ENCODE results near the gene TOX3.

The TOX3 gene

DNA sequence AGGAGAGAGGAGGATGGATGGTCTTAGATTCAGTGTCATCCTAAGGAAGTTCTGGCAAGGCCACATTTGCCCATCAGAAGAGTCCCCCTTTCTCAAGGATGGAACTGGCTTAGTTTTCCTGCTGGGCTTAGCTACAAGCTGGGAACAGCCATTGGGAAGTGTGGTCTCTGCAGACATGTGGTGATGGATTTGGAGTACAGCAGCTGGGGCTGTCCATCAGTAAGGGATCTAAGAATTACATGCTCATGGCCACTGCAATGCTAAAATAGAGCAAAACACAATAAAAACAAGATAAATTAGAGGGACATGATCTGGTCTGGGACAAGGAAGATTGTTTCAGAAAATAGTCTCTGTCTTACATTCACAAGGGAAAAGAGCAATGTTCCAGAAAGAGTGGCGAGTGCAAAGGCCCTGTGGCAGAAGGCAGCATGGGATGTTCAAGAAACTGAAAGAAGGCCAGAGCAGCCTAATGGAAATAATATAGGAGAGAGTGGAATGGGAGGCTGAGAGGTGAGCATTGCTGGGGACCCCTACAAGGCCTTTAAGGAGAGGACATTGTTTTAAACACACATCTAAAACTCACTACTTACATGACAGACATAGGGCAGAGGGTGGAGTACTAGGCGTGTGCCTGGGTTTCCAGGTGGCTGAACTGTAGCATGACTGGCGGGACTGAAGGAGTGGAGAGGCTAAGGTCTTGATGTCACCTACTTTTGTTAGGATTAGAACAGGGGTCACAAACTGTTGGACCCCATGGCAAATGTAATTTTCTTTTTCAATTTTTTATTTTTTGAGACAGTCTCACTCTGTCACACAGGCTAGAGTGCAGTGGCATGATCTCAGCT, 17.0 kb upstream of the TOX3 start:
- DNase-seq: no peak

DNA sequence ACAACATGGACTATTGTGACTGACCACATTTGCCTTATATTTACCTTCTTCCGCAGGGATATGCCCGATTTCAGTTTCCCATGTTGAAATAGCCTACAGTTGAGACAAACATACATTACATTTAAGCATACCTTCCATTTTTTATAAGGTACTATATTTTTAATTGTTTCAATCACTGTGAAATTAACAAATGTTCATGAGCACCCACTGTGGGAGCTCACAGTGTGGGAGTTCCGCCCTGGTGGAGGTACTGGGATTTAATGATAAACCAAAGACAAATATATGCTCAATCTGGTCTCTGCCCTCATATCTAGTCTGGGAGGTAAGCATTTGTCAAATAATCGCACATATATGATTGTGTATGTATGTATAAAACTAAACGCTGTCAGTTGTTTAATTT, 15.8 kb upstream of the TOX3 start:
- no peak for DNase-seq

DNA sequence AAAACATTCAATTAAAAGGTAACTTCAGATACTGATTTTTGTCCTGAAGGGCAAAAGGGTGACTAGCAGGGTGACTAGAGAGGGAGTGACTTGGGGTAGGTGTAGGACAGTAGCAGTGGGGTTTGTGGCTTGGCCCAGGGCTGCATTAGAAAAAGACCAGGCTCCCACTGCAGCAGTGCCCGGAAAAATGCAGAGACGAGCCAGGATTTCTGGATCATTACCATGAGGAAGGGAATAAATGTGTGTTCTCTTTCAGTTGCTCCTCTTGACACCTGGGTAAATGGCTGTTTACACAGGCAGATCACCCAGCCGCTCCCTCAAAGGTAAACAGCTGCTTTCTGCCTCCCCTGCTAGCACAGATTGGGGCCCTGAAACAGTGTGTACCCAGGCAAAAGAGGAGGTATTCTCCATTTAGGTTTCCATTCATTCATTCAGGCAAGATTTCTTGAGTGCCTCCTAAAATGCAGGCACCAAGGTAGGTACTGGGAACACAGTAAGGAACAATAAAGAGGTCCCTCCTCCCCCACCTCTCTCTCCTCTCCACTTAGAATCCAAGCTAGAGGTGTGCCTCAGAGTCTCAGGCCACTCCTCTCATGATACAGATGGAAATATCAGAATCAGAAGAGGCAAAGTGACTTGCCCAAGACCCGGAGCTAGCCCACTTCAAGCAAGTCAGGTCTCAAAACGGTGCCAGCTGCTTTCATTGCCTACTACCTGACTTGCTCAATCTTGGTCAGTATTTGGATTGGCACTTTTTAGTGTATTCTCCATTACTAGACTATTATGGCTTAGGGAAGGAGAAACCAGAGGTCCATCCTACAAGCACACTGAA, 15.2 kb upstream of the TOX3 start:
- DNase-seq: no peak

DNA sequence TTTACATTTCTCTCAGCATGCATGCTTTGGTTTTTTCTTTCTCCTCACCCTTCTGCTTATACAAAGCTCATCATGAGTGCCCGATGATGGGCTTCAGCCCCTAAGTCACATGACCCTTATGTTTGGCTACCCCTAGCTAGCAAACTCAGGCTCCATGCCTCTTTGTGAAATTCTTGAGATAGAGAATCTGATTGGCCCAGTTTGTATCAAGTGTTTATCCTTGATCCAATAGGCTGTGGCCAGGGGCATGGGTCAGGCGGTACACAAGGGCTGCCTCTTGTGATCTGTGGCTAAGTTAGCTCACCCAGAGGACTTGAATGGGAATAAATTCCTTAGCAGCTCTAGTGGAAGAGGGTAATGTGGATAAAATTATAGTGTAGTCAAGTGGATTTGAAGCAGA, 11.5 kb upstream of the TOX3 start:
- DNase-seq: no peak

DNA sequence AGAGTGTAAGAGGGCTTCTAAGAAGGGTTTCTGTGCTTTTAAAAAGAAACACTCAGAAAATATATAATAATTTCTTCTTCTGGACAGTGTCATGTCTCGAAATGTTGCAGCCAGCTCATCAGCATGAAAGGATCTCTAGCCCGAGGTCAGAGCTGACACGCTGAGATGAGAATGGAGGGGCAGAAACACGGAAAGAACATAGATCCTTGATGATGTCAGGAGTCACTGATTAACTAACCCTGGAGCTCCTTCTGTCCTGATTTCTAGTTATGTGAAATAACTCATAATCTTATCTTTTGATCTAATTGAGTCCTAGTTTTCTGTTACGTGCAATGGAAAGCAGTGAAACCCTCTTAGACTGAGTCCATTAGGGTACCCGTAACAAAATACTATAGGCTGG, 10.3 kb upstream of the TOX3 start:
- no peak for DNase-seq

DNA sequence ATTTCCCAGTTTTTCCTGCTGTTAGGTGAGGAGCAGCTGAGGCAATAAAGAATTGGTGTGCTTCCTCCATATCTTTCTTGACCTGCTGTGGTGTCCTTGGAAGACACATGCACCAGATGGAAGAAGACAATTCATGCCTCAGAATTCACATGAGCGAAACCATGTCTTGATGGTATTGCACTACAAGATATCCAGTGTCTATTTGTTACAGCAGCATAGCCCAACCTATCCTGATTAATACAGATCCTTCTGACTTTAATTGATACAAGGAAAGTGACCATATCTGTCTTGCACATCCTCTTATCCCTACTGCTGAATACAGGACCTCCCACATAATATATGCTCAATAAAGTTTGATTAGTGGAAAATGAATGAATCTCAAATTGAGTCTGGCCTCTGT, 9.1 kb upstream of the TOX3 start:
- DNase-seq: no peak

DNA sequence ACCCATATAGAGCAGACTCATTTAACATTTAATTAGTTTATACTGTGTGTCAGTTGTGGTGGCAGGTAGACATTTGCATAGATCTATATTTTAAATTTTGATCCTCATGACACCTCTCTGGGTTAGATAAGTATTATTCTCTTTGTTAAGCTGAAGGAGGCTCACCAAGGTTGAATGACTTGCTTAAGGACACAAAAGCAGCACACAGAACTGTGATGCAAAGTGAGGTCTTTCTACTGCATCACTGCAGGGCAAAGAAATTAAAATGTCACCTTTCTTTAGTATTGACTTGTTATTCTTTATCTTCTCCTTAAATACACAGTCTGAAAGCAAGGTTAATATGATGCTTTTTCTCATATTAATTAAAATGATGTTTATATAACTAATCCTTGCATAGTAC, 8.6 kb upstream of the TOX3 start:
- DNase-seq: no peak

DNA sequence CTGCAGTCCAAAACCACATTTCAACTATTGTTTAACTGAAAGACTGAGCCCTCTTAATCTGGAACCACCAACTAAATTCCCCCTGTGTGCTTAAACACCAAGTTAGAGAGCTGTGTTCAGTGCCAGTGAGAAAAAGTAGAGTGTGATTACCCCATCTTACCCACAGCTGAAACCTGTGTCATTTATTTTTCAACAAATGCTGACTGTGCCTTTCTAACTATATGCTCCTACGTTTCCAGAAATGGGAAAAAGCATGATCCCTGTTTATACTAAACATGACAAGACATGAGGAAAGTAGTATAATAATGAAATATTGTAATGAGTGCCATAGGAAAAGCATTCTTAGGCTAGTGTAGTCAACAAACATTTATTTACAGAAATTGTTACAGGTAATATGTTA, 7.4 kb upstream of the TOX3 start:
- DNase-seq: no peak

DNA sequence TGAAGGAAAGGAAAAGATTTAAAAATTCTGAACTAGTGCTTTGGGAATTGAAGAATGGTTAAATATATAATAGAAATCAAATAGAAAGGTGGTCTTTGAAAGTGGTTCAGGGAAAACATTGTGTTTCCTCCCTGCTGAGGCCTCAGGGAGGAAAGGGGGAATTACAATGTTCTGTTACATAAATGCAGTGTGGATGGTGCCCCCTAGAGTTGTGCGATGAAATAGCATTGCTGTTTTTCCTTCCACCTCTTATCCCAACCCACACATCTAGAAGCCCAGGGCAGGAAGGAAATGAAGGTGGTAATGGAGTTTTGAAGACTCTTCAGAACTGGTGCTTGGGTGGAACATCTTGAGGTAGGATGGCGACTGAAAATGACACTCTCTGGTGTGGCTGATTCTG, 6.4 kb upstream of the TOX3 start:
- no peak for DNase-seq

DNA sequence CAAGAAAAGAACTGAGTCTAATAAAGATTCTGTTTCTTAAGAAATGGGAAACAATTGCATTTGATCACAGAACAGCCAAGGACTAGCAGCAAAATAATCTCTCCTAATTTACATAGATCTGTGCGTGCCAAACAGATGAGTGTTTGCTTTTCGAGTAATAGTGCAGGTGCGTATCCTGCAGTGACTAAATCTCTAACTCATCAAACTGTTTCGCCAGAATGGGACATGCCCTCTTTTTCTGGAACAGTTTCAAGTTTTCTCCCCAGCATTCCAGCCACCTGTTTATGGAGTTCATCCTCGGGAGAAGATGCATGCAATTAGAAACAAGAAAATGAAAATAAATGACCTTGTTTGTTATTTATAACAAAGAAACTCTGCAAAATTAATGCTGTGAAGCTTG, 5.7 kb upstream of the TOX3 start:
- DNase-seq: no peak

DNA sequence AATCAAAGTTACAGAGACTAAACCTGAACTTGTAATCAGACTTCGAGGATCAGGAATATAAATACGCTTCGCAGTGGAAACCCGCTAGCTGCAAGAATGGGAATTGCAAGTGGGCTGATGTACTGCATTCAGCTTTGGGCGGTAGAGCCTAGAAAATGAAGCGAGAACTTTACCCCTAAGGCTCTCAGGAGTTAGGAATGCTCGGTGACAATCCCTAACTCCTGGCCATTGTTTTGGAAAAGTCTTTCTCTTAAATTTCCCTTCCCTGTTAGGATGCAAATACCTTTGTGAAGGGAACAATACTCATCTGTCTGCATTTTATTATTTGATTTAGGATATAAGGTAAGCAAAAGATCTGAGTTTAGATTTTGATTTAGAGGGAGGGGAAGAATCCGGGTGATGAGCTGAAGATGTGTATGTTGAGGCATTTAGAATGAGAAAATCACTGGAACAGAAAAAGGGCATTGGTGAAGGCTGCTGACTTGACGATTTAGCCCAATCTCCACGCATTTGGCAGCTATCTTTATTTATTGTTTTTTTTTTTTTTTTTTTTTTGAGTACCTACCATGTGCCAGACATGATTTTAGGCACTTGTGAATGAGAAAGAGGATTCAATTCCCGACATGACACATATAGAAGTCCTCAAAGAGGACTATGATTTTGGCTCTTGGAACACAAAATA, 2.2 kb upstream of the TOX3 start:
- no peak for DNase-seq

DNA sequence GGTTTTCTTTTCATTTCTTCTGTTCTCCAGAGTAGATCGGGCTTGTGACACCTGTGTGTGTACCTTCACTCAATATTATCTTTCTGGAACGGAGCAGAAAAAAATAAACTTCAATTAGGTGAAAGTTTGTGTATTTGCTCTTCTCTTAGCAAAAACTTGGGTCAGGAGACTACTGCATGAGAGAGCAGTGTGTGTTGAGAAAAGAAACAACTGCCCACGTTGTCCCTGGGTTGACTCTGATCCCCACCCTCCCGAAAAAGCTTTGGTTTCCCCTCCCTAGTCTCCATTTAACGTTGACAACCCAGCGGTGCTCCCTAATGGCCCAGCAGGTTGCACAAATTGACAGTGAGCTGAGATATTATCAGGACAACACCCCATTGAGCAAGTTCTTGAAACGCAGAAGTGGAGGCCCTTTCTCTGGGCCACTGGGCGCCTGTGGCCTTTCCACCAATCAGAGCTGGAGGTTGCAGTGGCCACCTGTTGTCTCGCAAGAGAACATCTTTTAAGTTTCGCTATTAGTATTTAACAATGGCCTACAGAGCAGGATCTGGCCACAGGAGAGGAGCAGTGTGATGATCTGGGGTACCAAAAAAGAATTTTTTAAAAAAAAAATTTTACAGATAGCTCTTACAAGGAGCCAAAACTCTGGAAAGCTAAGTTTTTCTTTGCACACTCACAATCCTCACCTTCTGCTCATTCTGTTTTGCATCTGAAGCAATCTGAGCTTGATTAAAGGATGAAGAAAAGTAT, 1.5 kb upstream of the TOX3 start:
- DNase-seq: no peak

DNA sequence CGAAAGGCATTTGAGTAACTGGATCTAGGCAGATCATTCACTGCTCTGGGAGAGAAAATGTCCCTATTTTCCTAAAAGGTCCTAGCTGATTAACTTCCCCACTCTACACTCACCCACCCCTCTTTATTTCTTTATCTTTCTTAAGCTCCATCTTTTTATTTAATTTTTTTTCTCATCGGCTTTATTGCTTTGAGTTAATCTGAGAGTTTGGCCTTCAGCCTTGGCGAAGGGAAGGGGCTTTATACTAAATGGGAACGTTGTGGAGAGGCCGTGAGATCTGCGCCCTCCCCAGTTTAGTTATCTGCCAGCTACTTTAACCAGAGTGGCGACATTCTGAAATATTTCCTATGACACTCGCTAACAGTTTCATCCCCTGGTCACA, 882 bp upstream of the TOX3 start:
- DNase-seq: no peak

DNA sequence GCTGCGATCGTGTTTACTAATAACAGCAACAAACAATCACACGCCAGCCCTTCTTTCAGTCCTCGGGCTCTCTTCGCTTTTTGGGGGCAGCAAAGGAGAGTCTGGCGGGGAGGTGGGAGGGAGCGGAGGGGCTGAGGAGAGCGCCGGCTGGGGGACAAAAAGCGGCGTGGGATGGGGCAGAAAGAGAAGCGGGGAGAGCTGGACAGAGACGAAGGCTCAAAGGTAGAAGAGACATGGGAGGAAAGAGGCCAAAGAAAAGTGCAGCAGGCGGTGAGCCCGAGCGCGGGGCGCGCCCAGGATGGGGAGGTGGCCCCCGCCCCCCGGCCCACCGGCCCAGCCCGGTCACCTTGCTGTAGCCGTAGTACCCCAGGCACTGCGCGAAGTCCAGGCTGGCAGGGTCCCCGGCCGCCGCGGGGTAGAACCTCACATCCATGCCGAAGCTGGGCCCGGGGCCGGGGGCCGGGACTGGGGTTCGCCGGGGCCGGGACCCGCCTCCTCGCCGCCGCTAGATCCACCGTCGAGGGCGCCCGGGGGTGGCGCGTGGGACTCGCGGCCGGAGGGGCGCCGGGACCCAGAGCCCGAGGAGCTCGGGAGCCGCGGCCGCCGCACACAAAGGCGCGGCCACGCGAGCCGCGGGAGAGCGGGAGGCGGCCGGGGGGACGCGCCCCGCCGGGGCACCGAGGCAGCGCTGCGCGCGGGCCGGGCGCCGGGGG, 496 bp downstream of the TOX3 start:
- DNase-seq: no peak

DNA sequence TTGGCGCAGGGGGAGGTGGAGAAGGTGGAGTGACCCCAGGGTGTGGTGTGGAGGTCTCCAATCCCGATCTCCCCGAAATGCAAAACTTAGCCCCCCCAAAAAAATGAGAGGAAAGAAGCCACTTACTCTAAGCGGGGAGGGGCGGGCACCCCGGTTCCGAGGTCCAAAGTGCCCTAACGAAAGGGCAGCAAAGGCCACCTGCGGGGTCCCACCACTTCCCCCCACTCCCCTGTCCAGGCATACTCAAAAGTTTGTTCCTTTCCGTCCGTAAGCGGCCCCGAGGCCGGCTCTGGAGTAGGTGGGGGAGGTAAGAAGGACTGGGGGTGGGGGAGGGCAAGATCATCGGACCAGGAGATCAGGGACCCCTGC, 1.1 kb downstream of the TOX3 start:
- DNase-seq: no peak

DNA sequence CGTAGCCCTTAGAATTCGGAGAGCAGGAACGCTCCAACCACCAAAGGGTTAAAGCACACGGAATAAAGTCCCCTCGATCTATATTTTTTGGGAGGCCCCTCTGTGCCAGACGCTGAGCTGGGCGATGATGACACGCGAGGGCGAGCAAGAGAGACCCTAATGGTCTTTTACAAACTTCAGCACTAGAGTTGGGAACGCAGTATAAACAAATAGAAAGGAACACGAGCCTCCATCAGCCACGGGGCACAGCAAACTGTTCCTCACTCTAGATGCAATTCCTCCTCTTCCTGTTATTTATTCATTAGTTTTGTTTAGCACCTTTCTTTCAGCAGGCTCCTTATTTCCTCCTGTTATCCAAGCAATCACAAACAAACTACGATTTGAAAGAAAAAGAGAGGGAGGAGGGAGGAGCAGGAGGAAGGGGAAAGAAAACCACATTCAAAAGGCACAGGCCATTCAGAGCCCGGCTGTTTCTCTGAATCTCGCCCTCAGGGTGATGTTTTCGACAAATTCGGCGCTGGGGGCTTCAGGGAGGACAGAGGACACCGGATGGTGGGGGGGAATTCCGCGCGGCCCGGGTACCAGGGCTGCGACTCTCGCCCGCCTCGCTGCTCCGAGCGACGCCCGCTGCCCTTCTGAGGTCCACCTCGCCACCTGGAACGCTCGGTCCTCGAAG, 1.6 kb downstream of the TOX3 start:
- no peak for DNase-seq

DNA sequence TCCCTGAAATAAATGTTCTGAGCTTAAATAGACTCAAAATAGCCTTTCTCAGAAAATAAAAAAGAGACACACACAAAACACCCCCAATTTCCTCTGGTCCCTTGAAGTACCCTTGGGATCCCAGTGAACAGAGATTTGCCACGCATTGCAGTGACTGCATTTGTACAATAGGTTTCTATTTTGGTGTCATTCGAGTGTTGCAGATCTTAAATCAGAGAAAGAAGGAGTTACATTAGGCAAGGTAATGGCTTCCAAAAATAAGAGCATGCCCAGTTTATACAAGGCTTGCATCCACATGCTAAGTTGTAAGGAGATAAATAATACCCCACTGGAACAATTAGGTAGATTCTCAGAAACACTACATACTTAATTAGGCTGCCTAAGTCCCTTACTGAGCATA, 2.2 kb downstream of the TOX3 start:
- no peak for DNase-seq

DNA sequence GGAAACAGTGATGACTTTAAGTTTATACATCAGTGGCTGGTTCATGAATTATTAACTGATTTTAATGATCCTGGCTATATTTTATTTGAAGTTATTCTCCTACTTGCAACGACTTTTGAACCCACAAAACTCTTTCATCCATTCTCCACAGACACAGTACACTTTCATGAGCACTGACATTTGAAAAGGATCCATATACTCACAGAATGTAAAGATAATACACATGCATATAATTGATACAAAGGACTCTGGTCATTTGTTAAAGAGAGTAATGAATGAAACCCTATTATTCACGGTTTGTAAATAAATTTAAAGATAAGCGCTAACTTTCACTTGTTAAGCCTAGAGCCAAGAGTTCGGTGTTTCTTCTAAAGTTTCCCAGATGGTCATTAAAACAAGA, 3.3 kb downstream of the TOX3 start:
- DNase-seq: no peak

DNA sequence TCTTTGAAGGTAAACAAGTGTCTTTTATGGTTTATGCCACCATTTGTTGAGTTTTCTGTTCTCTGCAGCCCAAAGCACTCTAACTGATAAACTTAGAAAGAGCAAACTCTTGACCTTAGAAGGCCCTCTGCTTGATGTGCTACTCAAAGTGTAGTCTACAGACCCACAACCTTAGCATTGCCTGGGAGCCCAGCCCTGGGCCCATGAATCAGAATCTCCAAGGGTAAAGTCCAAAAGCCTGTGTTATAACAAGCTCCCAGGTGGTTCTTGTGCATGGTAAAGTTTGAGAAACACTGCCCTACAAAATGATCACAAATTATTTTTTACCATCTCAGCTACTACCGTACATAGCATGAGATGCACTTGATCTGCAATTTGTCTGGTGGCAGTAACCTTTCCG, 6.0 kb downstream of the TOX3 start:
- no peak for DNase-seq

DNA sequence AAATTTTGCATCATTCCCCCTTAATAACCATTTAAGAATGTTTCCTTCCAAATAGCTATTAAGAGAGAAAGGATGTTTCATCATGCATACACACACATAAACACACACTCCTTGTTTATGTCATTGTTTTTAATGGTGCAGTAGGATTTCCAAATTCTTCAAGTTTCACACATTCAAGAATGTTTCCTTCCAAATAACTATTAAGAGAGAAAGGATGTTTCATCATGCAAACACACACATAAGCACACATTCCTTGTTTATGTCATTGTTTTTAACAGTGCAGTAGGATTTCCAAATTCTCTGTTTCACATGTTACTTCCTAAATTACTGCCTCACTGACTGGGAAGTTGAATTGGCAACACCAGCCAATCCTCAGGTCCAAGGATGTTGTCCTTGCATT, 7.8 kb downstream of the TOX3 start:
- DNase-seq: no peak

DNA sequence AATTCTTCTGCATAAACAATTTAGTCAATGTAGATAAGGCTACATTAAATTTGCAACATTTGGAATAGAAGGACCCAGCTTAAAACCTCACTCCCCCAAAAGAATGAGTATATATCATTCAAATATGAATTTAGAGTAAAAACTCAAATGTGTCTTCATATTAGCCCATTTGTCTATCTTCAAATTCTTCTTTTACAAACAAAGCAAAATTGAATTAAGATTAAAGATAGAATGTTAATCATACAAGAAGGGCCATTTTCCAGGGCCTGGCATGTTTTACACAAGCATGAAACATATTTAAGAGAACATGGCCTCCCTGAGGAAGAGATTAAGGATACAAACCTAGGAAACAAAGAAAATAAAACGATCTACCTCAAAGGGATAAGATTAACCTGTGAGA, 8.4 kb downstream of the TOX3 start:
- no peak for DNase-seq

DNA sequence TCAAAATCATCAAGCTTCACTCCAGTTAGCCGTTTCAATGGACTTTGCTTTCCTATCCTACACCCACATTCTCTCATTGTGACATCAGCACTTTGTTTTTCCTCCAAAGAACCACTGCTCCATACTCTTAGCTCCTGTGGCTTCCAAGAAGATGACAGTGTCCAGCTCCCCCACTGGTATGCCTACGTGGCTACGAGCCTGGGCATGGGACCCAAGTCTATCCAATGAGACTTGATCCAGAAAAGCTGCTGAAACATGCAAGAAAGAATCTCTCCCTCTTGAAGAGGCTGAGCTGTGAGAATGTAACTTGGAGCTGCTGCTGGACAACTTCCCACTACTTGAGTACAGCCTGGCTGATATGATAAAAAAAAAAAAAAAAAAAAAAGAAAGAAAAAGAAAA, 9.4 kb downstream of the TOX3 start:
- no peak for DNase-seq
